H9 (cell line): ENCODE measurements around the gene PRDM11. TPM values are rescaled to one million over a fixed set of nuclear protein-coding genes. Genes with fewer than 3 reads are reported as not detected.

Source experiments
- DNase-seq: peaks from one replicate; pipeline ENCODE4 v3.0.0-alpha.2; 2017
- H2AFZ ChIP-seq: one replicate; pipeline ENCODE4 v1.6.1; 2013; ENCODE audit warnings: mild to moderate bottlenecking, low read length, control low read depth, moderate library complexity
- H2AK5ac ChIP-seq: 2 replicates; pipeline ENCODE4 v1.6.1; 2013; ENCODE audit warnings: low read length, control low read depth, mixed read lengths; ENCODE audit not compliant: insufficient read length
- H2BK120ac ChIP-seq: one replicate; pipeline ENCODE4 v1.6.1; 2013; ENCODE audit warnings: low read depth, mild to moderate bottlenecking, low read length, control low read depth, inconsistent platforms; ENCODE audit not compliant: poor library complexity, severe bottlenecking
- H2BK12ac ChIP-seq: 2 replicates; pipeline ENCODE4 v1.6.1; 2013; ENCODE audit warnings: low read length, control low read depth, mixed read lengths, low read depth; ENCODE audit not compliant: insufficient read length
- H2BK15ac ChIP-seq: 2 replicates; pipeline ENCODE4 v1.6.1; 2013; ENCODE audit warnings: low read depth, low read length, control low read depth
- H2BK20ac ChIP-seq: one replicate; pipeline ENCODE4 v1.6.1; 2013; ENCODE audit warnings: low read depth, mild to moderate bottlenecking, low read length, control low read depth, inconsistent platforms; ENCODE audit not compliant: poor library complexity, severe bottlenecking
- H2BK5ac ChIP-seq: 2 replicates; pipeline ENCODE4 v1.6.1; 2013; ENCODE audit warnings: low read length, control low read depth, mixed read lengths; ENCODE audit not compliant: insufficient read length
- H3K14ac ChIP-seq: 2 replicates; pipeline ENCODE4 v1.6.1; 2013; ENCODE audit warnings: low read length, control low read depth; ENCODE audit not compliant: insufficient read depth
- H3K18ac ChIP-seq: 2 replicates; pipeline ENCODE4 v1.6.1; 2013; ENCODE audit warnings: low read depth, mild to moderate bottlenecking, mixed read lengths, low read length, control low read depth; ENCODE audit not compliant: insufficient read length
- H3K23ac ChIP-seq: 2 replicates; pipeline ENCODE4 v1.6.1; 2013; ENCODE audit warnings: low read length, control low read depth, mixed read lengths, low read depth; ENCODE audit not compliant: insufficient read length
- H3K23me2 ChIP-seq: 2 replicates; pipeline ENCODE4 v1.6.1; 2013; ENCODE audit warnings: low read depth, mild to moderate bottlenecking, mixed read lengths, low read length, control low read depth; ENCODE audit not compliant: insufficient read length, poor library complexity, severe bottlenecking
- H3K27ac ChIP-seq: 2 replicates; pipeline ENCODE4 v1.5.1; 2013; ENCODE audit warnings: low read length, control low read depth, mixed read lengths, low read depth; ENCODE audit not compliant: insufficient read length
- H3K27me3 ChIP-seq: 2 replicates; pipeline ENCODE4 v1.6.1; 2013; ENCODE audit warnings: low read length, control low read depth, inconsistent platforms; ENCODE audit not compliant: insufficient read depth
- H3K4ac ChIP-seq: 2 replicates; pipeline ENCODE4 v1.6.1; 2013; ENCODE audit warnings: low read depth, mild to moderate bottlenecking, control low read depth, inconsistent platforms, low read length, moderate library complexity
- H3K4me1 ChIP-seq: 2 replicates; pipeline ENCODE4 v1.6.1; 2013; ENCODE audit warnings: low read length, control low read depth, inconsistent platforms; ENCODE audit not compliant: insufficient read depth
- H3K4me2 ChIP-seq: 2 replicates; pipeline ENCODE4 v1.6.1; 2013; ENCODE audit warnings: low read length, control low read depth, mixed read lengths; ENCODE audit not compliant: insufficient read length, insufficient read depth
- H3K56ac ChIP-seq: 2 replicates; pipeline ENCODE4 v1.6.1; 2013; ENCODE audit warnings: low read depth, mild to moderate bottlenecking, mixed read lengths, low read length, control low read depth; ENCODE audit not compliant: insufficient read length
- H3K79me1 ChIP-seq: 2 replicates; pipeline ENCODE4 v1.6.1; 2013; ENCODE audit warnings: low read depth, mild to moderate bottlenecking, moderate library complexity, low read length, control low read depth, inconsistent platforms; ENCODE audit not compliant: insufficient read depth, poor library complexity, severe bottlenecking
- H3K79me2 ChIP-seq: 2 replicates; pipeline ENCODE4 v1.6.1; 2013; ENCODE audit warnings: low read length, control low read depth, inconsistent platforms; ENCODE audit not compliant: insufficient read depth
- H3K9ac ChIP-seq: 2 replicates; pipeline ENCODE4 v1.6.1; 2013; ENCODE audit warnings: low read length, control low read depth, mixed read lengths; ENCODE audit not compliant: insufficient read length; ENCODE audit errors: extremely low read depth
- H3K9me3 ChIP-seq: one replicate; pipeline ENCODE4 v1.6.1; 2013; ENCODE audit warnings: low read depth, low read length, inconsistent platforms; ENCODE audit not compliant: control insufficient read depth
- H3T11ph ChIP-seq: one replicate; pipeline ENCODE4 v1.6.1; 2013; ENCODE audit warnings: mild to moderate bottlenecking, low read length, control low read depth, inconsistent platforms
- H4K20me1 ChIP-seq: one replicate; pipeline ENCODE4 v1.6.1; 2013; ENCODE audit not compliant: control insufficient read depth, insufficient read length, insufficient read depth
- H4K5ac ChIP-seq: 2 replicates; pipeline ENCODE4 v1.6.1; 2013; ENCODE audit warnings: low read depth, mild to moderate bottlenecking, mixed read lengths, low read length, control low read depth; ENCODE audit not compliant: insufficient read length
- H4K8ac ChIP-seq: replicated peaks from 2 replicates; pipeline ENCODE4 v1.6.1; 2013; ENCODE audit warnings: low read length, control low read depth, mixed read lengths, low read depth; ENCODE audit not compliant: insufficient read length
- H4K91ac ChIP-seq: 2 replicates; pipeline ENCODE4 v1.6.1; 2013; ENCODE audit warnings: low read depth, mild to moderate bottlenecking, moderate library complexity, mixed read lengths, low read length, control low read depth; ENCODE audit not compliant: insufficient read length
- H3K27ac Mint-ChIP-seq, 3 experiments: 2 replicates in 2 of 3; 3 replicates in 1 of 3; pipeline ENCODE4 v1.8.0; 2020 to 2021; ENCODE audit warnings: mixed read lengths in 3 of 3, mild to moderate bottlenecking in 1 of 3, moderate library complexity in 1 of 3
- H3K27me3 Mint-ChIP-seq: 2 replicates; pipeline ENCODE4 v1.8.0; 2021; ENCODE audit warnings: low read depth, mild to moderate bottlenecking, moderate library complexity, mixed read lengths
- H3K36me3 Mint-ChIP-seq, 3 experiments: 2 replicates in 2 of 3; 3 replicates in 1 of 3; pipeline ENCODE4 v1.8.0; 2020 to 2021; ENCODE audit warnings: low read depth in 3 of 3, mixed read lengths in 3 of 3; ENCODE audit not compliant: insufficient read depth in 1 of 3
- H3K4me1 Mint-ChIP-seq, 2 experiments: 2 replicates each; pipeline ENCODE4 v1.8.0; 2020; ENCODE audit warnings: mixed read lengths in 2 of 2
- H3K4me3 Mint-ChIP-seq, 2 experiments: 2 replicates in 1 of 2; 3 replicates in 1 of 2; pipeline ENCODE4 v1.8.0; 2020 to 2021; ENCODE audit warnings: mild to moderate bottlenecking in 2 of 2, mixed read lengths in 2 of 2, moderate library complexity in 1 of 2
- H3K9me3 Mint-ChIP-seq, 2 experiments: 2 replicates in 1 of 2; 3 replicates in 1 of 2; pipeline ENCODE4 v1.8.0; 2020; ENCODE audit warnings: mild to moderate bottlenecking in 2 of 2, mixed read lengths in 2 of 2, moderate library complexity in 1 of 2
- WGBS: extraction: QIAGEN DNeasy Blood & Tissue Kit; methylation state at CpG from one replicate; pipeline ENCODE4 v1.1.7; 2013; ENCODE audit warnings: missing lambda C conversion rate, low lambda C conversion rate, mixed read lengths; ENCODE audit not compliant: insufficient read length; ENCODE audit errors: extremely low coverage; 5-methylcytosine and 5-hydroxymethylcytosine counted together
- total RNA-seq: library from RNA; stranded (reverse); gene quantifications from 2 replicates; pipeline ENCODE4 v1.2.1, GENCODE V29; 2021
- TF ChIP-seq, protein P1 (sequence below): fragments of 200-600 bp; sonication (generic); conservative IDR thresholded peaks from 3 replicates; pipeline ENCODE4 v1.8.0; 2021; ENCODE audit warnings: antibody characterized with exemption, mild to moderate bottlenecking

PRDM11 gene
- total RNA-seq, 1 experiment from 2014 or later: 11.5 TPM

DNA sequence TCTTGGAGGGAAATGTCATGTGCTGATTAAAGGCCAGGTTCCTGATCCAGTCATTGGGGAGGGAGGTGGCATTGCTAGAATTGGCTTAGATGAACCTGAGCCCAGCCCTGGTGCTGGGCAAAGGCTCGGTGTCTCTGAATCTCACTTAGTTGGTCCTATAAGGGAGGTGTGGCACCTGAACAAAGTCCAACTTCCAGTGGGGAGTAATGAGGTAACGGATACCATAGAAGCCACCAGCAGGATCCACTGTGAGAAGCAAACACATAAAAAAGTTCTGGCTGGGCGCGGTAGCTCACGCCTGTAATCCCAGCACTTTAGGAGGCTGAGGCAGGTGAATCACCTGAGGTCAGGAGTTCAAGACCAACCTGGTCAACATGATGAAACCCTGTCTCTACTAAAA is 26.6 kb downstream of the PRDM11 start:
- H2AK5ac ChIP-seq: no peak overlapping the region
- H3K4me1 Mint-ChIP-seq: peaks cover 8% of the 10 kb centered on the region in 2 experiments
- H3K18ac ChIP-seq: no peak overlapping the region
- no peak overlapping the region for H4K8ac ChIP-seq
- no peak for DNase-seq
- H2BK15ac ChIP-seq: no peak overlapping the region
- no peak overlapping the region for H2AFZ ChIP-seq
- no peak overlapping the region for H2BK5ac ChIP-seq
- H2BK12ac ChIP-seq: no peak overlapping the region
- H3K56ac ChIP-seq: no peak overlapping the region
- H3K14ac ChIP-seq: no peak overlapping the region
- no peaks in the 10 kb centered on the region for H4K20me1 ChIP-seq
- TF ChIP-seq, protein P1, sequence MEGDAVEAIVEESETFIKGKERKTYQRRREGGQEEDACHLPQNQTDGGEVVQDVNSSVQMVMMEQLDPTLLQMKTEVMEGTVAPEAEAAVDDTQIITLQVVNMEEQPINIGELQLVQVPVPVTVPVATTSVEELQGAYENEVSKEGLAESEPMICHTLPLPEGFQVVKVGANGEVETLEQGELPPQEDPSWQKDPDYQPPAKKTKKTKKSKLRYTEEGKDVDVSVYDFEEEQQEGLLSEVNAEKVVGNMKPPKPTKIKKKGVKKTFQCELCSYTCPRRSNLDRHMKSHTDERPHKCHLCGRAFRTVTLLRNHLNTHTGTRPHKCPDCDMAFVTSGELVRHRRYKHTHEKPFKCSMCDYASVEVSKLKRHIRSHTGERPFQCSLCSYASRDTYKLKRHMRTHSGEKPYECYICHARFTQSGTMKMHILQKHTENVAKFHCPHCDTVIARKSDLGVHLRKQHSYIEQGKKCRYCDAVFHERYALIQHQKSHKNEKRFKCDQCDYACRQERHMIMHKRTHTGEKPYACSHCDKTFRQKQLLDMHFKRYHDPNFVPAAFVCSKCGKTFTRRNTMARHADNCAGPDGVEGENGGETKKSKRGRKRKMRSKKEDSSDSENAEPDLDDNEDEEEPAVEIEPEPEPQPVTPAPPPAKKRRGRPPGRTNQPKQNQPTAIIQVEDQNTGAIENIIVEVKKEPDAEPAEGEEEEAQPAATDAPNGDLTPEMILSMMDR: no peak
- no peak overlapping the region for H3K27ac Mint-ChIP-seq
- no peak overlapping the region for H4K5ac ChIP-seq
- no peaks in the 10 kb centered on the region for H3K4me1 ChIP-seq
- no peak overlapping the region for H3K23ac ChIP-seq
- no peak overlapping the region for H3K4me2 ChIP-seq
- no peaks in the 10 kb centered on the region for H3K23me2 ChIP-seq
- no peaks in the 10 kb centered on the region for H3K36me3 Mint-ChIP-seq
- H3K4ac ChIP-seq: no peak overlapping the region
- H3K9me3 Mint-ChIP-seq: no peaks in the 10 kb centered on the region
- no peaks in the 10 kb centered on the region for H3K9me3 ChIP-seq
- H3K27ac ChIP-seq: no peak overlapping the region
- H2BK20ac ChIP-seq: no peak overlapping the region
- H3K9ac ChIP-seq: no peak overlapping the region
- WGBS: no CpG with 5 or more reads among the region's 5 CpGs
- H3K27me3 ChIP-seq: no peaks in the 10 kb centered on the region
- H2BK120ac ChIP-seq: no peak overlapping the region
- peaks cover 6% of the 10 kb centered on the region; the same call in 1 of the 2 replicates for H3K27me3 Mint-ChIP-seq
- no peaks in the 10 kb centered on the region for H3K79me1 ChIP-seq
- no peaks in the 10 kb centered on the region for H3K79me2 ChIP-seq
- no peak overlapping the region for H3T11ph ChIP-seq
- H4K91ac ChIP-seq: no peak overlapping the region
- no peak overlapping the region for H3K4me3 Mint-ChIP-seq
